IgD-negative memory B cell (primary cell): Measurements from ENCODE around the gene HAGHL. TPM values are rescaled to one million over a fixed set of nuclear protein-coding genes. Genes with fewer than 3 reads are reported as not detected.

Source experiments
- H3K27ac Mint-ChIP-seq, 3 donors: one replicate each; pipeline ENCODE4 v1.8.0; 2020 to 2022; ENCODE audit warnings: mild to moderate bottlenecking in 3 of 3, mixed read lengths in 3 of 3, moderate library complexity in 1 of 3
- H3K27me3 Mint-ChIP-seq: one replicate; pipeline ENCODE4 v1.8.0; 2021; ENCODE audit warnings: mixed read lengths
- H3K36me3 Mint-ChIP-seq: one replicate; pipeline ENCODE4 v1.8.0; 2020; ENCODE audit warnings: mild to moderate bottlenecking, mixed read lengths
- H3K4me1 Mint-ChIP-seq, 3 donors: one replicate each; pipeline ENCODE4 v1.8.0; 2020 to 2022; ENCODE audit warnings: mixed read lengths in 3 of 3, mild to moderate bottlenecking in 1 of 3
- H3K4me3 Mint-ChIP-seq, 4 donors: one replicate each; pipeline ENCODE4 v1.8.0; 2020 to 2022; ENCODE audit warnings: mild to moderate bottlenecking in 4 of 4, mixed read lengths in 4 of 4, moderate library complexity in 3 of 4
- H3K9me3 Mint-ChIP-seq, 3 donors: one replicate each; pipeline ENCODE4 v1.8.0; 2020 to 2021; ENCODE audit warnings: mixed read lengths in 3 of 3, mild to moderate bottlenecking in 1 of 3
- polyA plus RNA-seq: library from polyadenylated mRNA; unstranded; fragments of 300-500 nt; fragmentation: Illumina TruSeq; gene quantifications from one replicate; pipeline ENCODE4 v1.2.3, GENCODE V29; 2021

The HAGHL gene
- polyA plus RNA-seq, 1 donor from 2014 or later: 10.0 TPM

DNA sequence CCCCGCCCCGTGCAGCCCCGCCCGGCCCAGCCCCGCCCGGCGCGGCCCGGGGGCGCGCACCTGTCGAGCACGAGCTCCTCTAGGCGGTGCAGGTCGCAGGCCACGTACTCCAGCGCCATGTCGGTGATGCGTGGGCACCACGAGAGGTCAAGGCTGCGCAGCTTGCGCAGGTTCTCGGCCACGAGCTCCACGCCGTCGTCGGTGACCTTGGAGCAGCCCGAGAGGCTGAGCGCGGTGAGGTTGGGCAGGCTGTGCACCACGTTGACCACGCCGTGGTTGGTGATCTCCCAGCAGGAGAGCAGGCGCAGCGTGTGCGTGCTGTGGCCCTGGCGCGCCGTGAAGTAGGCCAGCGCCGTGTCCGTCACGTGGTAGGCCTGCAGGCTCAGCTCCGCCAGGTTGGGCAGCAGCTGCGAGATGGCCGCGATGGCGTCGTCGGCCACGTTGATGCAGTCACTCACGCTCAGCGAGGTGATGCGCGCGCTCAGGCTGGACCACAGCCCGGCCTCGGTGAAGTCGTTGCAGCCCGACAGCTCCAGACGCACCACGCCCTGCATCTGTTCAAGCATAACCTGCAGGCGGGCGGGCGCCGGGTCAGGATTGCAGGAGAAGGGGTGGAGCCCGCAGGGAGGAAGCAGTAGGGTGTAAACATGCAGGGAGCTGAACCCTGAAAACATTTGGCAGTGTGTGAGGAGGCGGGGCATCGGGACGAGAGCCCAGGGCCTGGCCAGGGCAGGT is 31.4 kb upstream of the HAGHL start:
- Mint-ChIP-seq H3K27ac (peak overlapping the region in 2 of 3 donors; percentile 72 to 76), H3K9me3 (no peaks in the 10 kb centered on the region), H3K4me3 (peak overlapping the region; percentile 76 to 80 (median 78)), H3K27me3 (peaks cover 9% of the 10 kb centered on the region), H3K4me1 (peaks cover 5 to 12% (median 6%) of the 10 kb centered on the region in 3 donors), H3K36me3 (no peaks in the 10 kb centered on the region)

GRCh38 chr16:698911-699671 is 27.8 kb upstream of the HAGHL start:
- Mint-ChIP-seq H3K27ac (no peak overlapping the region), H3K36me3 (peaks cover 2% of the 10 kb centered on the region), H3K27me3 (peaks cover 22% of the 10 kb centered on the region), H3K4me3 (peak overlapping the region in 1 of 4 donors; percentile 65), H3K9me3 (no peaks in the 10 kb centered on the region), H3K4me1 (peaks cover 0 to 7% (median 4%) of the 10 kb centered on the region in 3 donors)

DNA sequence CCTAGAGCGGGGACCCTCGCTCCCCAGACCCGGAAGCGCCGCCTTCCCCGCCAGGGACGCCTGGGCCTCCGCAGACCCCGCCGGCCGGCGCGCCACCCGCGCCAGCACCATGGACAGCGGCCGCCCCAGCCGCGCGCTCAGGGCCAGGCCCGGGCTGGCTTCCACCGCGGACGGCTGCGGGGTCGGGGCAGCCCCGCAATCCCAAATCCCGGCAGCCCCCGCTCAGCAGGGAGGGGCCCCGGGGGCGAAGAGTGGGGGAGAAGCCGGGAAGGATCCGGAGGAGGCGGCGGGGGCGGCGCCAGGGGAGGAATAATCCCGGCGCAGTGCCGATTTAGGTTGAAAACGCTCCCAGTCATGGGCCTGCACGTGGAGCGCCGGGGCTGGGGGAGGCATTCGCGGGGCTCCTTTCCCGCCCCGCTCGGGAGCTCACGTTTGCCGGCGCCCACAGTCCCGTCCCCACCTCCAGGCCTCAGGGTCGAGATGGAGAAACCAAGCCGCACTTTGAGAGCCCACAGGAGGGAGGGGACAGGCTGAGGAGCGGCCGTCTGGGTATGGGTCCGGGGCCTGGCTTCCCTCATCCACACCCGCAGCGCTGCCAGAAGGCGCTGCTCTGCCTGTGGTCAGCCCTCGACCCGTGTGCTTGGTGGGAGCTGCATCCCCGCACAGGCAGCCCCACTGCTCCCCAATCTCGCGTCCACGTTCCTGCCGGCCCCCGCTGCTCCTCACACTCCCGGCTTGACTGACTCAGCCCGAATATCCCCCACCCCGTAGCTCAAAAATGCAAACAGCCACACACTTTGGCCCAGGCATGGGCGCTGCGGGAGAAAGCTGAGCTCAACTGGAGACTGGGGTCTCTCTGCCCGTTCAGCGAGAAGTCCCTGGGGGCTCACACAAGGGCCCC is 26.0 kb upstream of the HAGHL start:
- no peaks in the 10 kb centered on the region for H3K9me3 Mint-ChIP-seq
- no peak overlapping the region for H3K4me3 Mint-ChIP-seq
- no peak overlapping the region for H3K27ac Mint-ChIP-seq
- peaks cover 18% of the 10 kb centered on the region for H3K27me3 Mint-ChIP-seq
- H3K36me3 Mint-ChIP-seq: peaks cover 2% of the 10 kb centered on the region
- H3K4me1 Mint-ChIP-seq: peaks cover 0 to 3% (median 3%) of the 10 kb centered on the region in 3 donors

- peak overlapping the region in 1 of 4 donors; percentile 78 for H3K4me3 Mint-ChIP-seq
- H3K27ac Mint-ChIP-seq: peak overlapping the region in 1 of 3 donors; percentile 90
- peaks cover 2% of the 10 kb centered on the region for H3K36me3 Mint-ChIP-seq
- no peaks in the 10 kb centered on the region for H3K9me3 Mint-ChIP-seq
- peaks cover 26% of the 10 kb centered on the region for H3K27me3 Mint-ChIP-seq
- H3K4me1 Mint-ChIP-seq: peaks cover 0 to 4% (median 3%) of the 10 kb centered on the region in 3 donors
These were observed 24.6 kb upstream of the HAGHL start for GRCh38 chr16:702341-702740.

DNA sequence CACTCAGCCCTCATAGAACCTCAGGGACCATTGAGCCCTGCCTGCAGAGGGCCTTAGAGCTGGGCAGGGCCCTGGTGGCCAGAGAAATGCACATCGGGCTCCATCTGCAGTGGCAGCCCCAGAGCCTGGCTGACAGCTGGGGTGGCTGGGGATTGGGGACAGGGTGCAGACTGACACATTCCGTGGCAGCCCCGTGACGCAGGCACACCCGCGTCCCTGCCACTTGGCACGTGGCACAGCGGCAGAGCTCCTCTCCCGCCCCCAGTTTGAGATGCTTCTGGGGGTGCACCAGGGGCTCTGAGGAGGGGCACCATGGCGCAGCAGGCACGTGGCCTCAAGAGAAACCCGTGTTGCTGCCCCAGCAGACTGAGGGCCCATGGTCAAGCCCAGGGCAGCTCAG is 23.5 kb upstream of the HAGHL start:
- H3K27ac Mint-ChIP-seq: no peak overlapping the region
- H3K4me3 Mint-ChIP-seq: peak overlapping the region in 1 of 4 donors; percentile 43
- peaks cover 0 to 4% (median 3%) of the 10 kb centered on the region in 3 donors for H3K4me1 Mint-ChIP-seq
- peaks cover 34% of the 10 kb centered on the region for H3K27me3 Mint-ChIP-seq
- H3K36me3 Mint-ChIP-seq: peaks cover 2% of the 10 kb centered on the region
- H3K9me3 Mint-ChIP-seq: no peaks in the 10 kb centered on the region

- peaks cover 0 to 4% (median 3%) of the 10 kb centered on the region in 3 donors for H3K4me1 Mint-ChIP-seq
- no peaks in the 10 kb centered on the region for H3K9me3 Mint-ChIP-seq
- H3K36me3 Mint-ChIP-seq: peaks cover 2% of the 10 kb centered on the region
- no peak overlapping the region for H3K27ac Mint-ChIP-seq
- H3K4me3 Mint-ChIP-seq: no peak overlapping the region
- H3K27me3 Mint-ChIP-seq: peaks cover 36% of the 10 kb centered on the region
These were observed 22.9 kb upstream of the HAGHL start for GRCh38 chr16:704047-704446.

DNA sequence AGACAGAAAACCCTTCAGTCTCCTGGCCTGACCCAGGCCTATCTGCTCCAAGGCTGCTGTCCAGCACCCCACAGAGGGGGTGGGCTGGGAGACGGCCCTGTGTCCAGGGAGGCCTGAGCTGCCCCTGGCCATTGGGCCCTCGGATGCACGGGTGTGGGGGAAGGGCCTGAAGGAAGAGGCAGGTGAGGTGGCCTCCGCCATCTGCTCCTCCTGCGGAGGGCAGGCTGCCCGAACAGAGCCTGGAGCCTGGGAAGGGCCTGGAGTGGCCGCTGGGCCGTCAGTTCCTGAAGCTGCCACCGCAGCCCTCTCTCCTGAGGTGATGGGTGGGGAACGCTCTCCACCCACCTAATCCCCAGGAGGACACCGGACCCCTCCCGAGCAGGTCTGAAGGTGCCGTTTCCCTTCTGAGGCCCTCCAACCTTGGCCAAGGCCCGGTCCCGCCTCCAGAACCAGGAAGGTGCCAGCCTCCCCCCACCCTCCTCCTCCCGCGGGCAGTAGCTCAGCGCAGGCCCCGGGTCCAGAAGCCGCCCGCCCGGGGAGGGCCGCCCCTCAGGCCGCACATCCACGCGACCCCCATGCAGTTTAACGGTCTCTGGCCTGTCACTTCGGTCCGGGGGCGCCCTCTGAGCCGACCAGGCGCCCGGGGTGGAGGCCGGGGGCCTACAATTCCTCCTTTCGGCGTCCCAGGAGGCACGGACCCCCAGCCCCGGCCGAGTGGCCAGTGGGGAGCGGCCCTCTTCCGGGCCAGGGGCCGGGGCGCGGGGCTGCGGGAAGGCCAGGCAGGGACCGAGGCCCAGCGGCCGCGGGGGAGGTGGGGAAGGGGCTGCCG is 22.1 kb upstream of the HAGHL start:
- H3K36me3 Mint-ChIP-seq: peaks cover 2% of the 10 kb centered on the region
- peaks cover 40% of the 10 kb centered on the region for H3K27me3 Mint-ChIP-seq
- peak overlapping the region in 1 of 4 donors; percentile 33 for H3K4me3 Mint-ChIP-seq
- no peak overlapping the region for H3K27ac Mint-ChIP-seq
- no peaks in the 10 kb centered on the region for H3K9me3 Mint-ChIP-seq
- peaks cover 0 to 3% (median 1%) of the 10 kb centered on the region in 3 donors for H3K4me1 Mint-ChIP-seq

- H3K27ac Mint-ChIP-seq: no peak within 1 kb of the TSS
- H3K36me3 Mint-ChIP-seq: peaks cover 2% of the 10 kb centered on the region
- H3K9me3 Mint-ChIP-seq: no peaks in the 10 kb centered on the region
- H3K4me3 Mint-ChIP-seq: peak within 1 kb of the TSS in 1 of 4 donors; percentile 8
- H3K27me3 Mint-ChIP-seq: peaks cover 40% of the 10 kb centered on the region
- peaks cover 0 to 3% (median 1%) of the 10 kb centered on the region in 3 donors for H3K4me1 Mint-ChIP-seq
These were observed 21.3 kb upstream of the HAGHL start, which contains the start of gene FBXL16 for GRCh38 chr16:705431-706188. TSS of gene FBXL16 (minus strand) at chr16:705801. CDS start at chr16:697405, 8,396 bp downstream.

DNA sequence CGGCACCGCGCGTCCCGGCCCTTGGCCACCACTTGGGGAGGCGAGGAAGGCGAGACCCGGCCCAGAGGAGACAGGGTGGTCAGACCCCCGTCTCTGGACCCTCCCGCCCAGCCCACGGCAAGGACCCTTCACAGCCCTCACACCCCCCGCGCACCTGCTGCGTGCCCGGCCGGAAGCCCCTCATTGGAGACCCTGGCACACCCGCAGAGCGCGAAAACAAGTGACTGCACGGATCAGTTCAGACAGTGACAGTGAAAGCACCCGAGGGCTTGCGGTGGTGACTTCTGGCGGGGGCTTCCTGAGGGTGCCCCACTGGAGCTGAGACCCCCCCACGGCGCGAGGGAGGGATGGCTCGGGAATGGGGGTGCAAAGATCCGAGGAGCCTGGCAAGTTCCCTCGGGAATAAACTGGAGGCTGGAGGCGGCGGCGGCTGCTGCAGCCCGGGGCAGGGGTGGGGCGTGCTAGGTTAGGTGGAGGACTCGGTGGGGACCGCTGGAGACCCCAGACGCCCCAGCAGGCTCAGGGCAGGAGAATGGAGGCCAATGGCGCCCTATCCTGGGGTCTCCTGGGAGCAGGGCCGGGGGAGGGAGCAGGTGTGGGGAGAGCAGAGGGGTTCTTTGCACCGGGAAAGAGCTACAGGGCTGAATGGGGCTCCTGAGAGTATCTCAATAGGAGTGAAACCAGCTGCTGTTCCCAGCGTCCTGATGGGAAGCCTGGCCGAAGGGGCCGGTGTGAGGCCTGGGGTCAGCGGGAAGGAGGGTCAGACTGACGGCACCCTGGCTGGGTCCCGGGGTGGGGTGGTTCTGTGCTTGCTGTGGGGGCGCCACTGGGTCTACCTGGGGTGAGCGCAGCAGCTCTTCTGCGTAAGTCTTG is 20.5 kb upstream of the HAGHL start:
- no peaks in the 10 kb centered on the region for H3K9me3 Mint-ChIP-seq
- H3K4me3 Mint-ChIP-seq: peak overlapping the region in 1 of 4 donors; percentile 8
- peaks cover 37% of the 10 kb centered on the region for H3K27me3 Mint-ChIP-seq
- peaks cover 0 to 5% (median 1%) of the 10 kb centered on the region in 3 donors for H3K4me1 Mint-ChIP-seq
- H3K36me3 Mint-ChIP-seq: peaks cover 2% of the 10 kb centered on the region
- peak overlapping the region in 1 of 3 donors; percentile 88 for H3K27ac Mint-ChIP-seq

- H3K9me3 Mint-ChIP-seq: no peaks in the 10 kb centered on the region
- H3K4me3 Mint-ChIP-seq: no peak overlapping the region
- H3K36me3 Mint-ChIP-seq: peaks cover 2% of the 10 kb centered on the region
These were observed 19.8 kb upstream of the HAGHL start for GRCh38 chr16:707062-707538.

DNA sequence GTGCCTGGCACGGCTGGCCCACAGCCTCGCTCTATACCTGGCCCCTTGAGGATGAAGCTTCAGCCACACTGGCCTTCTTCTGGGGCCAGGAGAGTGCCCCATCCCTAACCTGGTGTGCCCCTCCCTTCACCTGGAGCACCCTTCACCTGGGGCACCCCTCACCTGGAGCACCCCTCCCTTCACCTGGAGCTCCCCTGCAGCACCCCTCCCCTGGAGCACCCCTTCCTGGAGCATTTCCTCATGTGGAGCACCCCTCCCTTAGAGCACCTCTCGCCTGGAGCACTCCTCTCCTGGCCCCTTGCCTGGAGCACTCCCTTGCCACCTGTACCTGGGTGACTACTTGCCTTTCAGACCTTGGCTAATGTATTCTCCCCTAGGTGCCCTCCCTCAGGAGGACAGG is 18.9 kb upstream of the HAGHL start:
- Mint-ChIP-seq H3K36me3 (no peaks in the 10 kb centered on the region), H3K27me3 (peaks cover 31% of the 10 kb centered on the region), H3K4me1 (peaks cover 1 to 5% (median 4%) of the 10 kb centered on the region in 3 donors)

More at GRCh38 chr16:707062-707538, 19.8 kb upstream of the HAGHL start:
- peak overlapping the region in 1 of 3 donors; percentile 88 for H3K27ac Mint-ChIP-seq
- peaks cover 0 to 5% (median 1%) of the 10 kb centered on the region in 3 donors for H3K4me1 Mint-ChIP-seq
- peaks cover 32% of the 10 kb centered on the region for H3K27me3 Mint-ChIP-seq

DNA sequence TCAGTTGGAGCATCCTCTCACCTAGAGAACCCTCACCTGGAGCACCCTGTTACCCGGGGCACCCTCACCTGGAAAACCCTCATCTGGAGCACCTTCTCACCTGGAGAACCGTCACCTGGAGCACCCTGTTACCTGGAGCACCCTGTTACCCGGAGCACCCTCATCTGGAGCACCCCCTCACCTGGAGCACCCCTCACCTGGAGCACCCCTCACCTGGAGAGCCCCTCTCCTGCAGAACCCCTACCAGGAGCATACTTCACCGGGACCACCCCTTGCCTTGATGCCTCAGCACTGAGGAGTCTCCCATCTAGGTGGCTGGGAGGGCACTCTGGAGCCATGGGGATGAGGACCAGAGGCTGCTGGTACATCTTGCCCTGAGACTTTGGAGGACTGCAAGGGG is 17.9 kb upstream of the HAGHL start:
- H3K27me3 Mint-ChIP-seq: peaks cover 35% of the 10 kb centered on the region
- H3K9me3 Mint-ChIP-seq: no peaks in the 10 kb centered on the region

More for the DNA sequence above, 18.9 kb upstream of the HAGHL start:
- H3K4me3 Mint-ChIP-seq: peak overlapping the region in 1 of 4 donors; percentile 50
- no peak overlapping the region for H3K27ac Mint-ChIP-seq
- no peaks in the 10 kb centered on the region for H3K9me3 Mint-ChIP-seq

More for the DNA sequence above, 17.9 kb upstream of the HAGHL start:
- H3K36me3 Mint-ChIP-seq: no peaks in the 10 kb centered on the region
- H3K27ac Mint-ChIP-seq: peak overlapping the region in 2 of 3 donors; percentile 21 to 80
- peaks cover 1 to 5% (median 4%) of the 10 kb centered on the region in 3 donors for H3K4me1 Mint-ChIP-seq
- peak overlapping the region in 1 of 4 donors; percentile 50 for H3K4me3 Mint-ChIP-seq
